LNCAP (cell line): ENCODE measurements around the gene ESRRG.

Source experiments
- TF ChIP-seq, protein P1 (sequence below): fragments of 450-650 bp; IDR thresholded peaks from 2 replicates; pipeline ENCODE4 v1.5.1; 2017; ENCODE audit warnings: mild to moderate bottlenecking

The ESRRG gene

GRCh38 chr1:216700779-216701178 is 22.4 kb downstream of the ESRRG start:
- TF ChIP-seq, protein P1, sequence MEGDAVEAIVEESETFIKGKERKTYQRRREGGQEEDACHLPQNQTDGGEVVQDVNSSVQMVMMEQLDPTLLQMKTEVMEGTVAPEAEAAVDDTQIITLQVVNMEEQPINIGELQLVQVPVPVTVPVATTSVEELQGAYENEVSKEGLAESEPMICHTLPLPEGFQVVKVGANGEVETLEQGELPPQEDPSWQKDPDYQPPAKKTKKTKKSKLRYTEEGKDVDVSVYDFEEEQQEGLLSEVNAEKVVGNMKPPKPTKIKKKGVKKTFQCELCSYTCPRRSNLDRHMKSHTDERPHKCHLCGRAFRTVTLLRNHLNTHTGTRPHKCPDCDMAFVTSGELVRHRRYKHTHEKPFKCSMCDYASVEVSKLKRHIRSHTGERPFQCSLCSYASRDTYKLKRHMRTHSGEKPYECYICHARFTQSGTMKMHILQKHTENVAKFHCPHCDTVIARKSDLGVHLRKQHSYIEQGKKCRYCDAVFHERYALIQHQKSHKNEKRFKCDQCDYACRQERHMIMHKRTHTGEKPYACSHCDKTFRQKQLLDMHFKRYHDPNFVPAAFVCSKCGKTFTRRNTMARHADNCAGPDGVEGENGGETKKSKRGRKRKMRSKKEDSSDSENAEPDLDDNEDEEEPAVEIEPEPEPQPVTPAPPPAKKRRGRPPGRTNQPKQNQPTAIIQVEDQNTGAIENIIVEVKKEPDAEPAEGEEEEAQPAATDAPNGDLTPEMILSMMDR: no peak

DNA sequence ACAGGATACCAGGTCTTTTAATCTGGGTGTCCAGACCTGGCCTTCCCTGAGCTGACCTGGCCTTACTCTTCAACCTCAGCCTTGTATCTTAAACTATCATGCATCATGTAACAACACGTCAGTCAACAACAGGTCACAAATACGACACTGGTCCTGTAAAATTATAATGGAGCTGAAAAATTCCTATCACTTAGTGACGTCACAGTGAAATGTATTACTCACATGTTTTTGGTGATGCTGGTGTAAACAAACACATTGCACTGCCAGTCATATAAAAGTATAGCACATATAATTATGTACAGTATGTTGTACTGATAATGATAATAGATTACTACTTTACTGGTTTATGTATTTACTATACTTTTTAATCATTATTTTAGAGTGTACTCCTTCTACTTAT is 31.5 kb downstream of the ESRRG start:
- TF ChIP-seq, protein P1: no peak

- TF ChIP-seq, protein P1: no peak
Observed at GRCh38 chr1:216690603-216691002, 32.6 kb downstream of the ESRRG start.

GRCh38 chr1:216688127-216688657 is 35.0 kb downstream of the ESRRG start:
- TF ChIP-seq, protein P1: no peak

DNA sequence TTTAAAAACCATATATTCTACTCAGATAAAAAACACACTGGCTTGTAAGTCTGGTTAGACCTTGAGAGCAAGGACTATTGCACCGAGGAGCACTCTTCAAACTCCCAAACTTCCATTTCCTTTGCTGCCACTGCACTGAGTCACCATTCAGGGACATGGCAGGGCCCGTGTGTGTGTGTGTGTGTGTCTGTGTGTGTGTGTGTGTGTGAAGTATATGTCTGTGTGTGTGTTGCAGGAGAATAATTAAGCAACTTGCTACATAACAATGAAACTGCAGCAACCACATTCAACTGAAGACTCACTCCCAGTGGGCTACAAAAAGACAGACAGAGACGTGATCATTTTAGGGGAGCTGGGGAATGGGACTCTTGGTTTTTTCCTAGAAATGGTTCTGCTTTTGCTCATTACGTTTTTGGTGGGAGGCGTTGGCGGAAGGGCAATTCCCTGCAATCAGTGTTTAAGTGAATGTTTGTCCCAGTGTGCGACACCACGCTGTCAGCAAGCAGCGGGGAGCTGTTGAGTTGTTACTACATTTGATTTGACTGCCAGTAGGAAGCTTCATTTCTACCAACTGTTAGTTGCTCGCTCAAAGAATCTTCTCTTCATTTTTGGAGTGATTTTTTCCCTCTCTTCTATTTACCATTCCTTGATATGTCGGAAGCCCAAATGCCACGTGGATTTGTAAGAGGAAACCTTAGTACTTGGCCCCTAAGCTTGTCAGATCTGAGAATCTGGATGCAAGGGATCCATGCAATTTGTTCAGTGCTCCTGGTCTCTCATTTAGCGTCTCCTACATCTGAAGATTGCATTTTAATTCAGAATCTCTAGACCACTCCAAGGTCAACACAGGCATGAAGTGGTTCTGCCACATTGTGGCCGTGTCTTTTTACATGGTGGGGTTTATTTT is 36.1 kb downstream of the ESRRG start:
- TF ChIP-seq, protein P1: no peak

GRCh38 chr1:216682752-216683151 is 40.5 kb downstream of the ESRRG start:
- TF ChIP-seq, protein P1: no peak

- TF ChIP-seq, protein P1: no peak
Observed at GRCh38 chr1:216679108-216679507, 44.1 kb downstream of the ESRRG start.
